Measurements from ENCODE around the gene MITF. TPM values are rescaled to one million over a fixed set of nuclear protein-coding genes. Genes with fewer than 3 reads are reported as not detected.
A peak's percentile ranks its signal among the peaks of the same experiment; 100 is the strongest.

MITF gene
- total RNA-seq, 1 donor from 2014 or later, result 8.7 TPM

- DNase-seq (ENCODE audit: extremely low spot score, unreplicated experiment), result no peak
- Mint-ChIP-seq H3K36me3 (no peaks in the 10 kb centered on the region), H3K27me3 (no peaks in the 10 kb centered on the region), H3K4me1 (ENCODE audit: unreplicated experiment) (no peaks in the 10 kb centered on the region), H3K9me3 (no peaks in the 10 kb centered on the region), H3K4me3 (no peak overlapping the region), H3K27ac (no peak overlapping the region)
- TF ChIP-seq, protein P1, sequence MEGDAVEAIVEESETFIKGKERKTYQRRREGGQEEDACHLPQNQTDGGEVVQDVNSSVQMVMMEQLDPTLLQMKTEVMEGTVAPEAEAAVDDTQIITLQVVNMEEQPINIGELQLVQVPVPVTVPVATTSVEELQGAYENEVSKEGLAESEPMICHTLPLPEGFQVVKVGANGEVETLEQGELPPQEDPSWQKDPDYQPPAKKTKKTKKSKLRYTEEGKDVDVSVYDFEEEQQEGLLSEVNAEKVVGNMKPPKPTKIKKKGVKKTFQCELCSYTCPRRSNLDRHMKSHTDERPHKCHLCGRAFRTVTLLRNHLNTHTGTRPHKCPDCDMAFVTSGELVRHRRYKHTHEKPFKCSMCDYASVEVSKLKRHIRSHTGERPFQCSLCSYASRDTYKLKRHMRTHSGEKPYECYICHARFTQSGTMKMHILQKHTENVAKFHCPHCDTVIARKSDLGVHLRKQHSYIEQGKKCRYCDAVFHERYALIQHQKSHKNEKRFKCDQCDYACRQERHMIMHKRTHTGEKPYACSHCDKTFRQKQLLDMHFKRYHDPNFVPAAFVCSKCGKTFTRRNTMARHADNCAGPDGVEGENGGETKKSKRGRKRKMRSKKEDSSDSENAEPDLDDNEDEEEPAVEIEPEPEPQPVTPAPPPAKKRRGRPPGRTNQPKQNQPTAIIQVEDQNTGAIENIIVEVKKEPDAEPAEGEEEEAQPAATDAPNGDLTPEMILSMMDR (conservative IDR thresholded peaks at IDR 0.05), result no peak
Observed at GRCh38 chr3:69777582-69777967, 38.3 kb downstream of the MITF start.

DNA sequence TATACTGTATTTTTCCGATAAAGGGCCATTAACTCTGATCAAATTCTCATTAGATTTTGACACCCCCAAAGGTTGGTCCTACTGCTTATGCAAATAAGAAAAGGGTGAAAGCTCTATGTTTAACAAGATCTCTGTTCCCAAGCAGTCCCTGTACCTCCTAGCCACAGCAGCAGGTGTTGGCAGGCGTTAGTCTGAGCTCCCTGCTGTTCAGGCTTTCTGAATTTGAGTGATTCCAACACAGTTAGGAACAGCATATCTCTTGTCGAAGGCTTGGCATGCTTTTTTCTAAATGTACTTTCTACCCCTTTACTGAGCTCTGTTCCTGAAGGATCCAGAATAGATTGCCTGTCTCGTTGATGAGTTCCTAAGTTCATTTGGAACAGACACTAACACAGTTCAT is 42.3 kb downstream of the MITF start:
- H3K27ac Mint-ChIP-seq, result no peak overlapping the region
- H3K36me3 Mint-ChIP-seq, result peaks cover 3% of the 10 kb centered on the region
- DNase-seq (ENCODE audit: extremely low spot score, unreplicated experiment), result no peak
- H3K4me1 Mint-ChIP-seq (ENCODE audit: unreplicated experiment), result peaks cover 10% of the 10 kb centered on the region
- TF ChIP-seq, protein P1 (conservative IDR thresholded peaks at IDR 0.05), result no peak
- no peaks in the 10 kb centered on the region for H3K27me3 Mint-ChIP-seq
- H3K4me3 Mint-ChIP-seq, result no peak overlapping the region
- no peaks in the 10 kb centered on the region for H3K9me3 Mint-ChIP-seq

DNA sequence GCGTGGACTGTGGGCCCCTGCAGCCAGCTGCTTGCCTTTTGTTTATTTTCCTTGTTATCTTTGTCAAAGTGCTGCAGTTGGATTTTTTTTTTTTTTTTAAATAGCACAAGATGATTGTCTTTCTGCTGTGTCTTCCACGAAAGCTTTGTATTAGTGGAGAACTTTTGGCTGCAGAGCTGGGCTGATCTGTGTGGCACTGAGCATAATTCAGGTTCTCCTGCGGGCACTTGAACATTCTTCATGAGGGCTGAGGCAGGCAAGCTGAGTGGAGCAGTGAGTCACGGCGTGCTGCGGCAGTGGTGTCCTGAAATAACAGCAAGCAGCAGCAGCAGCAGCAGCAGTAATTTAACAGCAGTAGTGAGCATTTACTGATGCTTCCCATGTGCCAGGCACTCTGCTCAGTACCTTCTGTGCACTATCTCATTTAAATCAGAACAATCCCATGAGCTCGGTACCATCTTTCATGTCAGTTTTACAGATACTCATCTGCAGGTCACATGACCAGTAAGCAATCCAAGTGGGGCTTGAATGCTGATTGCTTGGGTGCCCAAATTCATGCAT is 45.8 kb downstream of the MITF start:
- no peak for DNase-seq (ENCODE audit: extremely low spot score, unreplicated experiment)
- peaks cover 18% of the 10 kb centered on the region for H3K4me1 Mint-ChIP-seq (ENCODE audit: unreplicated experiment)
- TF ChIP-seq, protein P1 (conservative IDR thresholded peaks at IDR 0.05), result no peak
- H3K27ac Mint-ChIP-seq, result no peak overlapping the region
- peaks cover 9% of the 10 kb centered on the region for H3K9me3 Mint-ChIP-seq
- no peaks in the 10 kb centered on the region for H3K27me3 Mint-ChIP-seq
- H3K4me3 Mint-ChIP-seq, result no peak overlapping the region
- H3K36me3 Mint-ChIP-seq, result peaks cover 3% of the 10 kb centered on the region

DNA sequence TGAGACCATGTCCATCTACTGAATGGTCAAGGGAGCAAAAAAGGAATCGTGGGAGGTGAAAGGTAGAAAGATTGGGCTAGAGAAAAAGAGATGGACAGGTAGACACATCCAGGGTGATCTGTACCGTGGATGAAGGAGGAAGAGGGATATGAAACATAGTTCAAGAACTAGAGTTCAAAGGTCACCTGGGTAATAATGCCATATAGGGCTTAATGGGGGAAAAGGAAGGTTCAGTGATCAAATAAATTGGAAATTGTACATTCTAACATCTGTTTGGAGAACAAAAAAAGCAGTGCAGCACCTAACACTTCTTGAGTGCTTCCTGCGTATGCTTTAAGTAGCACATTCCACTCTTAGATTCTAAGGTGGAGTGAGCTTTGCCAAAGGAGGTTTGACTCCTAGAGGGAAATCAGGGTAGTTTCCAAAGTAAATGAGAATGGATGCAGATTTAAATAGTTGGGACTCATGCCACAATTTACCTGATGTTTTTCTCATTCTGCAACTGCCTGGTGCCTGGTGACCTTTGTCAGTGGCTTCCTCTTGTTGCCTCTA is 46.6 kb downstream of the MITF start:
- no peak for DNase-seq (ENCODE audit: extremely low spot score, unreplicated experiment)
- Mint-ChIP-seq H3K4me1 (ENCODE audit: unreplicated experiment) (peaks cover 20% of the 10 kb centered on the region), H3K27ac (no peak overlapping the region), H3K9me3 (peaks cover 9% of the 10 kb centered on the region), H3K36me3 (peaks cover 3% of the 10 kb centered on the region), H3K27me3 (no peaks in the 10 kb centered on the region), H3K4me3 (no peak overlapping the region)
- TF ChIP-seq, protein P1 (conservative IDR thresholded peaks at IDR 0.05), result no peak

- no peak for DNase-seq (ENCODE audit: extremely low spot score, unreplicated experiment)
- H3K4me3 Mint-ChIP-seq, result no peak overlapping the region
- H3K27me3 Mint-ChIP-seq, result no peaks in the 10 kb centered on the region
- peaks cover 30% of the 10 kb centered on the region for H3K4me1 Mint-ChIP-seq (ENCODE audit: unreplicated experiment)
- peak overlapping the region; percentile 4 for H3K27ac Mint-ChIP-seq
- peaks cover 9% of the 10 kb centered on the region for H3K9me3 Mint-ChIP-seq
- TF ChIP-seq, protein P1 (conservative IDR thresholded peaks at IDR 0.05), result no peak
- peaks cover 3% of the 10 kb centered on the region for H3K36me3 Mint-ChIP-seq
Observed at GRCh38 chr3:69786854-69787253, 47.6 kb downstream of the MITF start.
